DMS153 (cell line): ENCODE data around the gene ENG.
A peak's percentile ranks its signal among the peaks of the same experiment; 100 is the strongest.
"Not testable (repeated sequence)": the region's sequence is repeated elsewhere in the genome, so short reads cannot be mapped to it uniquely, and the experiment has no call there.

Source experiments
- DNase-seq: peaks from one replicate; lab custom pipeline; 2025; lab: John Stamatoyannopoulos, UW

Gene ENG

DNA sequence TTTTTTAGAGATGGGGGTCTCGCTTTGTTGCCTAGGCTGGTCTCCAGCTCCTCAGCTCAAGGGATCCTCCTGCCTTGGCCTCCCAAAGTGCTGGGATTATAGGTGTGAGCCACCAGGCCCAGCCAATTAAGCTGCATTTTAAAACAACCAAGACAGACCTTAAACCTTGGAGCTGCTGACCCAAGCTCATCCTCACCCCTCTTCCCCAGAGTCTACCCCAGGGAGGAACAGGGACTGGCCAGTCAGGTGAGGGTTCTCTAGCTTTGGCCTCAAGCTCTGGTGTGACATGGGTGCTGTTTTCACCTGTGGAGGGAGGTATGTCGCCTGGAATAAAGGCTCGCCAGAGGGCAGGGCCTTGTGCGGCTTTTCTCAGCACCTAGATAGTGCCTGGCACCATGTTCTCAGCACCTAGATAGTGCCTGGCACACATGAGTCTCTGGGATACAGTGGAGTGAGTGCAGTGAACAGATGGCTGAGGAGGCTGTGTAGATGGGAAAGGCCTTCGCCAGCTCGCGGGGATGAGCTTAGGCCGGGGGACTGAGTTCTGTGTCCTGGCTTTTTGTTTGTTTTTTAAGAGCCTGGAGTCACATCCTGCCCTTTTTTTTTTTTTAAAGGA is 61.3 kb downstream of the ENG start:
- DNase-seq, result no peak

- no peak for DNase-seq
Measured at GRCh38 chr9:127792417-127793031, 61.9 kb downstream of the ENG start.

DNA sequence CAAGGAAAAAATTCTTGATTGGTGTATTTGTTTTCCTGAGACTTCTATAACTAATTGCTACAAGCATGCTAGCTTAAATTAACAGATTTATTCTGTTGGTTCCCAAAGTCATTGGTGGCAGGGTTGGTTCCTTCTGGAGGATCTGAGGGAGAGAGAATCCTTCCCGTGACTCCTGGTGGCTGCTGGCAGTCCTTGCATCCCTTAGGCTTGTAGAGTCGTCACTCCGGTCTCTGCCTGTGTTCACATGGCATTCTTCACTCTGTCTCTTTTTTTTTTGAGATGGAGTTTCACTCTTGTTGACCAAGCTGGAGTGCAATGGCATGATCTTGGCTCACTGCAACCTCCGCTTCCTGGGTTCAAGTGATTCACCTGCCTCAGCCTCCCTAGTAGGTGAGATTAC is 63.4 kb downstream of the ENG start:
- DNase-seq, result no peak

DNA sequence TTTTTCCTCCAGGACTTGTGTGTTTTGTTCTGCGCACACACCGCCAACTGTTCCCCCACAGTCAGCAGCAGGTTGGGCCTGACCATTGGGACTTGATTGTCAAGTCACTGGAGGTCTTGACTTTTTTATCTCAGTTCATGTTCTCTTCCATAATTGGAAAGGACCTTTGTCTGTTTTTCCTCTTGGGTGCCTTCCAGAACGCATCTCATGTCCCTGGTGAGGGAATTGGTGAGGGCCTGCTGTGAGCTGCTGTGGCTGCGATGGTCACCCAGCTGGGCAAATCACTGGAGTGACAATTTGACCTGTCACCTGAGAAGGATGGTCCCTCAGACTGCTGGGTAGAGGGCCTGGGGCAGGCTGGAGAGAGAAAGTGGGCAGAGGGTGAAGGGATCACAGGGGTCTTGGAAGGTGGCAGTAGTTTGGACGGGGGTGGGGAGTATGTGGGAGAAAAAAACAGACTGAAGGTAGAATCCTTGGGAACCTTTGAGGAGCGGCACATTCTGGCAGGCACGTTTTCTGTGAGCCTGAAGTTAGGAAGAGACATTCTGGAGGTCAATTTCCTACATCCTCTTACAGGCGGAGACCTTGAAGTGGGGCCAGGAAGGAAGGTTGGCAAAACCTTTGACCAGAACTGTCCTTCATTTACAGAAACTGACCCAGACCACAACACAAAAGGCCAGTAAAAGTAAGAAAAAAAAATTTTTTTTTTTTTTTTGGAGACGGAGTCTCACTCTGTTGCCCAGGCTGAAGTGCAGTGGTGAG is 64.2 kb downstream of the ENG start:
- DNase-seq, result no peak

- no peak for DNase-seq
Measured at GRCh38 chr9:127789179-127789578, 65.3 kb downstream of the ENG start.

DNA sequence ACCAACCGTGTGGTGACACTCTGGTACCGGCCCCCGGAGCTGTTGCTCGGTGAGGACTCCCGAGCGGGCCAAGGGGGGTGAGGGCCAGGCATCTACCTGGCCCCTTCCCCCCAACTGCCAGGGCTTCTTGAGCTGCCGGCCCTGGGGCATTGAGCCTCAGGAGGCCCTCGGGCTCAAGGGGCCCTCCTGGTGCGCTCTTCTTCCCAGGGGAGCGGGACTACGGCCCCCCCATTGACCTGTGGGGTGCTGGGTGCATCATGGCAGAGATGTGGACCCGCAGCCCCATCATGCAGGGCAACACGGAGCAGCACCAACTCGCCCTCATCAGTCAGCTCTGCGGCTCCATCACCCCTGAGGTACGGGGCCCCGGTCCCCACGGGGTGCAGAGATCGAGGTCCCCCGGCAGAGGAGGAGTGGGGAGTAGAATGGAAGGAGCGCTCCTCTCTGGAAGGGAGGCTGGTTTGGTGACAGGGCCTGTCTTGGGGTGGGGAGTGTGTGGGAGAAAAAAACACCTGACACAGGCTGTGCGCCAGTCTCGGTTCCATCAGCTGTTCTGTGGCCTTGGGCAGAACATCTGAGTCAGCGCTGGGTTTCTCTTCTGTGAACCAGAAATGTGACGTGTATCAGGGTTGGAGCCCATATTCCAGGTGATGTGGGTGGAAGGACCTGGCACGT is 66.0 kb downstream of the ENG start:
- DNase-seq, result no peak

DNA sequence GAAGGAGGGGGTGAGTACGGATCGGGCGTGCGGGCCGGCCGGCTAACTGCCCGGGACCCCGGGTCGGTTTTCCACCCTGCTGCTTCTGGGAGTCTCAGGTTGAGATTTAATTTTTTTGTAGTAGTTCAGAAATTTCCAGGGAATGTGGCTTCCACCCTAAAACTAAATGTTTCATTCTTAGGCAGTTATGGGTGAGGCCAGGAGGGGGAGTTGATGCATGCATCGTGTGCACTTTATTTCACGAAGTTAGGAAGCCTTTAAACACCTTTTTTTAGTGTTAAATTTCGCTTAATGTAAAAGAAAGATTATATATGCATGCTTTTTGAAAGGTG is 67.7 kb downstream of the ENG start:
- no peak for DNase-seq

DNA sequence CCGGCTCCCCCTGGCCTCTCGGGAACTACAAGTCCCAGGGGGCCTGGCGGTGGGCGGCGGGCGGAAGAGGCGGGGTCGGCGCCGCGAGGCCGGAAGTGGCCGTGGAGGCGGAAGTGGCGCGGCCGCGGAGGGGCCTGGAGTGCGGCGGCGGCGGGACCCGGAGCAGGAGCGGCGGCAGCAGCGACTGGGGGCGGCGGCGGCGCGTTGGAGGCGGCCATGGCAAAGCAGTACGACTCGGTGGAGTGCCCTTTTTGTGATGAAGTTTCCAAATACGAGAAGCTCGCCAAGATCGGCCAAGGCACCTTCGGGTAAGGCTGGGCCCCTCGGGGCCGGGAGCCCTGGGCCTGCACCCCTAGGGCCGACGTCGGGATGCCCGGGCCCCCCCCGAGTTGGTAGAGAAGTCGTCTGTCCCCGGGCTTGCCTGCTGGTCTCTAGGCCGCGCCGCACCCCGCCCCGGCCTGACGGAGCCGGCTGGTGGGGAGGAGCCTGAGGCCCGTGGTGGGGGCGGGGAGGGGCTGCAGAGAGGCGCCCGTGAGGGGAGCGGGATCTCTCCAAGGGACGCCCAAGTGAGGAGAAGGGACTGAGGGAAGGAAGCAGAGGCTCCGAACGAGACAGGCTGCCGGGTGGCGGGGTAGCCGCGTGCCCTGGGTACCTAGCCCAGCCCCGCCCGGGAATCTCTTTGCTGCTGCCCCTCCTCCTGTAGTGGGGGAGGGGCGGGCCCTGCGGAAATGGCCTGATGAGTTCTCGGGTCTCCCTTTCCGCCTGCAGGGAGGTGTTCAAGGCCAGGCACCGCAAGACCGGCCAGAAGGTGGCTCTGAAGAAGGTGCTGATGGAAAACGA is 68.3 kb downstream of the ENG start, which contains the start of gene CDK9:
Gene CDK9, plus strand, starts transcription at position 102 of the 840 bp plus-strand sequence. Its CDS starts 115 bp downstream, at position 217.
- peak; percentile 70 for DNase-seq

GRCh38 chr9:127785023-127785932 is 69.2 kb downstream of the ENG start:
- DNase-seq, result peak; percentile 70

GRCh38 chr9:127783111-127784008 is 71.1 kb downstream of the ENG start:
- no peak for DNase-seq

- no peak for DNase-seq
Measured at GRCh38 chr9:127781806-127782205, 72.7 kb downstream of the ENG start.

DNA sequence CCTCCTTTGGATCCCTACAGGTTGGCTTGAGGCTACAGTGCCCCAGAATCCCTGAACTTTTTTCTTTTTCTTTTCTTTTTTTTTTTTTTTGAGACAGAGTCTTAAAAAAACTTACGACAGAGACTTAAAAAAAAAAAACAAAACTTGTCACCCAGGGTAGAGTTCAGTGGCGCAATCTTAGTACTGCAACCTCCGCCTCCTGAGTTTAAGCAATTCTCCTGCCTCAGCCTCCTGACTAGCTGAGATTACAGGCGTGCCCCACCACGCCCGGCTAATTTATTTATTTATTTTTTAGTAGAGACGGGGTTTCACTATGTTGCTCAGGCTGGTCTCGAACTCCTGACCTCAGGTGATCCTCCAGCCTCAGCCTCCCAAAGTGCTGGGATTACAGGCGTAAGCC is 73.5 kb downstream of the ENG start:
- DNase-seq, result not testable (repeated sequence)

DNA sequence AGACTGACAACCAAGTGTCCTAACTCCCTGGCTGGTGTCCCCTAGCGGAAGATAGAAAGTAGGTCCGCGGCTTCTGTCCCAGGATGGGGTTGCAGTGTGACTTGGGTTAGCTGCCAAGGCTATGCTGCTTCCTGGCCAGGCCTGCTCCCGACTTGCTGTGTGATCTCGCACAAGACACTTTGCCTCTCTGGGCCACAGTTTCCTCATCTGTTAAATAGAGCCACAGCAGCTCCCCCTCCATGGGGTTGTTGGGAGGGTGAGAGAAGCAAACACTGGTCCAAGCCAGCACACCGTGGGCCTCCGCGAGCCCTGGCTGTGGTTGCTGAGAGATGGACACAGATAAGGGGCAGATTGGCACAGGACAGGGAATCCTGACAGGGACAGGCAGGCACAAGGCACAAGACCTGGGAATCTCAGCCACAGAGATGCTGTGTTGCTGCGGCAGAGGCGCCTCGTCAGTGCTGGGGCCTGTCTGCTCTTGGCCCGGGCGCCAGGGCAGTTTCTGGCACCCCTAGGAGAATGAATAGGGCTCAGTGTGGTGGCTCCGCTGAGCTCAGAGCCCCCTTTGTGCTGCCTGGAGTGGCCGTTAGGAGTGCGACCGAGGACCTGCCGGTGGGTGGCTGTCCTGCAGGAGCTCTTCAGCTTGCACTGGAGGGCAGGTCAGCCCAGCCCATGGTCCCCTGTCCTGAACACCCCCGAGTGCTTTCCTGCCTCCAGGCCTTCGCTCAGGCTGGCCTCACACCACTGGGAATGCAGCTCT is 74.2 kb downstream of the ENG start:
- no peak for DNase-seq

DNA sequence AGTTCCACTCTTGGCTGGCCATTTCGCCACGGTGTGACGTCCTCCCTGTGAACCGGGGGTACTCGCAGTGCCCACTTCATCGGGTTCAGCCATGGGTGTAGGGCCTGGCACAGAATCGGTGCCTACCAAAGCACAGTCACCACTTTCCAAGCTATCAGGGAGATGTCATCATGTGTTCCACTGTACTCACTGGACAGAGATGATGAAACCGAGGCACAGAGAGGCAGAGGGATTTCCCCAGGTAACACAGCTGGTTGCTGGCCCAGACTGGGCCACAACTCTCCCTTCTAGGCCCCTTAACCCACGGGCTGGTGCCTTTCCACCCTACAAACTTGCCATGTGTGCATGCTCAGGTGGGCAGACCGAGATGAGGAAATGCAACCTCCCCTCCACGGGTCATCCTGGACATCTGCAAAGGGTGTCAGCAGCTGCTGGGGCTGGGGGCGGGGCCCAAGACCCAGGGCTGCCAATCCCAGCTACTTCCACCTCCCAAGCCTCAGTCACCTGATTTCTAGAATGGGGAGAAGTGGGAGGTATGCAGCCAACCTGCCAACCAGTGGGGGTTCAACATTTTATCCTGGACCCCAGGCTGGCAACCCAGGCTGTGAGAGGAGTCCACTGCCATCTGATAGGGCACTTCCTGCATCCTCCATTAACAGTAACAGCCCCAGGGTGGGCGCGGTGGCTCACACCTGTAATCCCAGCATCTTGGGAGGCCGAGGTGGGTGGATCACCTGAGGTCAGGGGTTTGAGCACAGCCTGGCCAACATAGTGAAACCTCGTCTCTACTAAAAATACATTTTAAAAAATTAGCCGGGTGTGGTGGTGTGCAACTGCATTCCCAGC is 75.1 kb downstream of the ENG start:
- no peak for DNase-seq

DNA sequence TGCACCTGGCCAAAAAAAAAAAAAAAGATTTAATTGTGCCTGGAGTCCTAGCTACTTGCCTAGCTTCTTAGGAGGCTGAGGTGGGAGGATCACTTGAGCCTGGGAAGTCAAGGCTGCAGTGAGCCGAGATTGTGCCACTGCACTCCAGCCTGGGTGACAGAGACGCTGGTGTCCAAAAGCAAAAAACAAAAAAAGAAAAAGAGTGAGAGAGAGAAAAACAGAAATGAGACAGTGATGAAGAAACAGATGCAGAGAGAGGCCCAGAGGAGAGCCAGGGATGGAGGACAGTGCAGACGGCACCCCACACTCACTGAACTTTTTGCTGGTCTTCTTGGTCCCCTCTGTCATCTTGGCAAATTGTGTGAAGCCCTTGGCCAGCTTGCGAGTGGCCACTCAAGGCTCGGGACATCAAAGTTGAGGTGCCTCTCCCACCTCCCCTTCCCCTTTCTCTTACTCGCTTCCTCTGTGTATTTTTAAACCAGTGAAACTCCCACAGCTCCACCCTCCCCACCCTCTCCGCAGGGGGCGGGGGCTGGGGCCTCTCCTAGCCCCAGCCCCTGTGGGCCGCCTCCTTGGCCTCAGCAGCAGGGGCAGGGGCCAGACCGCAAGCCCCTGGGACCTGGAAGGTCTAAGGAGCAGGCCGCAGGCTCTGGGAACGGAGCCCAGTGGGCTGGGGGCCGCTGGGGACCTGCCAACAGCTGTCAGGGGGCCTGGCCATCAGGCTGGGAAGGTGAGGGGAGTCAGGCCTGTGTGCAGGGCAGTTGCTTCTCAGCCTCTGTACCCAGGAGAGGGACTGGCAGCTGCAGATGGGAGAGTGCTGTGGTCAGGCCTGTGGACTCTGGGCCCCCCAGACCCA is 76.0 kb downstream of the ENG start, which contains the start of gene SH2D3C:
Gene SH2D3C, minus strand, starts transcription at position 387 of the 856 bp plus-strand sequence. Its CDS starts 39 bp downstream, at position 348.
- DNase-seq, result no peak

GRCh38 chr9:127777368-127777980 is 77.0 kb downstream of the ENG start:
- no peak for DNase-seq

DNA sequence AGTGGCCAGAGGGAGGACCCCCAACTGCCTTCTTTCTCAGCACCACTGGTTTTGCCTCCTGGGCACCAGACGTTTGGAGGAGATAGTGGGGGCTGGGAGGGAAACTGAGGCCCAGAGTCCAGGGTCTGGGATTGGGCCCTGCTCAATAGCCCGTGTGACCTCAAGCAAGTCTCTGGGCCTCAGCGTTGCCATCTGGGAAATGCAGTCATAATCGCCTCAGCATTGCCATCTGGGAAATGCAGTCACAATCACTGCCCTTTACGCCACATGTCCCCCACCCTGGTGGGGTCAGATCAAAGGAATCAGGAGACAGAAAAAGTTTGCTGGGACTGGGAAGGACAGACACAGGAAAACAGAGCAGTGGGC is 77.6 kb downstream of the ENG start:
- no peak for DNase-seq
